Breast epithelium (tissue), 4 donors: ENCODE data around the gene TRPM5. TPM values are rescaled to one million over a fixed set of nuclear protein-coding genes. Genes with fewer than 3 reads are reported as not detected.

ENCODE experiments used
- DNase-seq, 2 donors: peaks; one replicate each; pipeline ENCODE4 v3.0.0-alpha.2; 2019; ENCODE audit warnings: low spot score in 2 of 2
- H3K27ac ChIP-seq, 2 donors: fragments of 200-600 bp; sonication (generic) in 1 of 2; one replicate each; pipeline ENCODE4 v1.5.1; 2016 to 2019; ENCODE audit warnings: mild to moderate bottlenecking in 1 of 2
- H3K27me3 ChIP-seq, 2 donors: fragments of 200-600 bp; sonication (generic) in 1 of 2; one replicate each; pipeline versions ENCODE4 v1.5.1 to v1.6.0; 2017 to 2019; ENCODE audit warnings: control low read depth in 1 of 2, mild to moderate bottlenecking in 1 of 2
- H3K36me3 ChIP-seq: fragments of 200-600 bp; one replicate; pipeline ENCODE4 v1.5.1; 2019
- H3K4me1 ChIP-seq, 2 donors: fragments of 200-600 bp; sonication (generic); one replicate each; pipeline ENCODE4 v1.5.1; 2016 to 2019; ENCODE audit warnings: control low read depth in 1 of 2
- H3K4me3 ChIP-seq, 3 donors: fragments of 200-600 bp; sonication (generic); 1 replicate in 2 of 3; 2 replicates in 1 of 3; pipeline ENCODE4 v1.5.1; 2016 to 2019; ENCODE audit warnings: mild to moderate bottlenecking in 3 of 3, moderate library complexity in 2 of 3
- H3K9me3 ChIP-seq, 2 donors: fragments of 200-600 bp; sonication (generic) in 1 of 2; one replicate each; pipeline ENCODE4 v1.5.1; 2016 to 2019; ENCODE audit warnings: control low read depth in 1 of 2
- CTCF ChIP-seq, 3 donors: fragments of 450-650 bp; IDR thresholded peaks; one replicate each; pipeline ENCODE4 v1.5.1; 2016 to 2017; ENCODE audit warnings: antibody characterized with exemption in 3 of 3, mild to moderate bottlenecking in 3 of 3, moderate library complexity in 3 of 3
- POLR2A ChIP-seq: fragments of 450-650 bp; IDR thresholded peaks from one replicate; pipeline ENCODE4 v1.6.1; 2016; ENCODE audit warnings: antibody characterized with exemption, mild to moderate bottlenecking, moderate library complexity
- POLR2AphosphoS5 ChIP-seq, 3 donors: sonication (generic); formaldehyde crosslinking; IDR thresholded peaks; one replicate each; pipeline ENCODE4 v1.6.1; 2017; ENCODE audit warnings: antibody characterized with exemption in 3 of 3
- intact Hi-C: fragments of 100-400 bp; cut with DNase I; formaldehyde crosslinking; loops from one replicate; pipeline ENCODE4 v1.15.1; 2023; ENCODE audit warnings: low total_unique reads
- total RNA-seq, 3 donors: library from RNA; depleted of rRNA; stranded (reverse); fragments of >200 nt; gene quantifications; one replicate each; pipeline ENCODE4 v1.1.0, GENCODE V29; 2016

TRPM5 gene
- total RNA-seq, 3 donors from 2014 or later: not detected

GRCh38 chr11:2451916-2452315 lies 7.6 kb upstream of the TRPM5 start:
- intact Hi-C loops: no loop called here
- H3K4me1 ChIP-seq: no peaks in the 10 kb centered on the region
- no peak overlapping the region for H3K27ac ChIP-seq
- DNase-seq: no peak
- H3K27me3 ChIP-seq: no peaks in the 10 kb centered on the region
- no peaks in the 10 kb centered on the region for H3K36me3 ChIP-seq
- TF ChIP-seq CTCF (IDR thresholded peaks at IDR 0.05): no peak
- no peak for TF ChIP-seq POLR2A
- no peaks in the 10 kb centered on the region for H3K9me3 ChIP-seq
- H3K4me3 ChIP-seq: no peak overlapping the region

GRCh38 chr11:2451336-2451735 lies 7.0 kb upstream of the TRPM5 start:
- DNase-seq: no peak
- TF ChIP-seq CTCF (IDR thresholded peaks at IDR 0.05) (no peak), POLR2AphosphoS5 (IDR thresholded peaks at IDR 0.05) (no peak), POLR2A (no peak)
- Histone ChIP-seq H3K9me3 (no peaks in the 10 kb centered on the region), H3K36me3 (no peaks in the 10 kb centered on the region), H3K4me1 (no peaks in the 10 kb centered on the region), H3K27me3 (no peaks in the 10 kb centered on the region), H3K4me3 (no peak overlapping the region), H3K27ac (no peak overlapping the region)
- intact Hi-C loops: no loop called here

- Histone ChIP-seq H3K4me3 (no peak overlapping the region), H3K27ac (no peak overlapping the region), H3K4me1 (no peaks in the 10 kb centered on the region), H3K36me3 (no peaks in the 10 kb centered on the region), H3K9me3 (no peaks in the 10 kb centered on the region), H3K27me3 (no peaks in the 10 kb centered on the region)
- no peak for DNase-seq
- intact Hi-C loops: no loop called here
- TF ChIP-seq POLR2A (no peak), POLR2AphosphoS5 (IDR thresholded peaks at IDR 0.05) (no peak), CTCF (IDR thresholded peaks at IDR 0.05) (no peak)
These were observed 6.2 kb upstream of the TRPM5 start for GRCh38 chr11:2450321-2451041.

- intact Hi-C loops: no loop called here
- Histone ChIP-seq H3K27ac (no peak overlapping the region), H3K36me3 (no peaks in the 10 kb centered on the region), H3K27me3 (no peaks in the 10 kb centered on the region), H3K4me1 (no peaks in the 10 kb centered on the region), H3K9me3 (no peaks in the 10 kb centered on the region), H3K4me3 (no peak overlapping the region)
- TF ChIP-seq POLR2AphosphoS5 (IDR thresholded peaks at IDR 0.05): no peak
- TF ChIP-seq CTCF (IDR thresholded peaks at IDR 0.05): no peak
- no peak for TF ChIP-seq POLR2A
- DNase-seq: no peak
These were observed 5.4 kb upstream of the TRPM5 start for GRCh38 chr11:2449548-2450320.
